ENCODE results near the gene RRN3.
"Not testable (repeated sequence)": the region's sequence is repeated elsewhere in the genome, so short reads cannot be mapped to it uniquely, and the experiment has no call there.

GRCh38 chr16:15028345-15028715 is 65.7 kb downstream of the RRN3 start:
- TF ChIP-seq, protein P1, sequence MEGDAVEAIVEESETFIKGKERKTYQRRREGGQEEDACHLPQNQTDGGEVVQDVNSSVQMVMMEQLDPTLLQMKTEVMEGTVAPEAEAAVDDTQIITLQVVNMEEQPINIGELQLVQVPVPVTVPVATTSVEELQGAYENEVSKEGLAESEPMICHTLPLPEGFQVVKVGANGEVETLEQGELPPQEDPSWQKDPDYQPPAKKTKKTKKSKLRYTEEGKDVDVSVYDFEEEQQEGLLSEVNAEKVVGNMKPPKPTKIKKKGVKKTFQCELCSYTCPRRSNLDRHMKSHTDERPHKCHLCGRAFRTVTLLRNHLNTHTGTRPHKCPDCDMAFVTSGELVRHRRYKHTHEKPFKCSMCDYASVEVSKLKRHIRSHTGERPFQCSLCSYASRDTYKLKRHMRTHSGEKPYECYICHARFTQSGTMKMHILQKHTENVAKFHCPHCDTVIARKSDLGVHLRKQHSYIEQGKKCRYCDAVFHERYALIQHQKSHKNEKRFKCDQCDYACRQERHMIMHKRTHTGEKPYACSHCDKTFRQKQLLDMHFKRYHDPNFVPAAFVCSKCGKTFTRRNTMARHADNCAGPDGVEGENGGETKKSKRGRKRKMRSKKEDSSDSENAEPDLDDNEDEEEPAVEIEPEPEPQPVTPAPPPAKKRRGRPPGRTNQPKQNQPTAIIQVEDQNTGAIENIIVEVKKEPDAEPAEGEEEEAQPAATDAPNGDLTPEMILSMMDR (IDR thresholded peaks at IDR 0.05): not testable (repeated sequence)
- not testable (repeated sequence) for TF ChIP-seq EP300 (IDR thresholded peaks at IDR 0.05)

All from stomach (tissue), 4 donors.